Thyroid gland (tissue), 4 donors: ENCODE results near the gene TMEM94. TPM values are rescaled to one million over a fixed set of nuclear protein-coding genes. Genes with fewer than 3 reads are reported as not detected.

ENCODE experiments used
- DNase-seq, 2 donors: peaks; one replicate each; pipeline ENCODE4 v3.0.0-alpha.2; 2019
- H3K27ac ChIP-seq, 3 donors: fragments of 200-600 bp; sonication (generic); 1 replicate in 2 of 3; 2 replicates in 1 of 3; pipeline ENCODE4 v1.5.1; 2016 to 2019; ENCODE audit warnings: mild to moderate bottlenecking in 1 of 3, moderate library complexity in 1 of 3
- H3K27me3 ChIP-seq: fragments of 200-600 bp; sonication (generic); one replicate; pipeline ENCODE4 v1.5.1; 2019
- H3K36me3 ChIP-seq, 2 donors: fragments of 200-600 bp; sonication (generic); one replicate each; pipeline ENCODE4 v1.5.1; 2016 to 2019
- H3K4me1 ChIP-seq, 2 donors: fragments of 200-600 bp; sonication (generic); one replicate each; pipeline ENCODE4 v1.5.1; 2017 to 2019
- H3K4me3 ChIP-seq, 3 donors: fragments of 200-600 bp; sonication (generic); replicated peaks in 1 of 3; 1 replicate in 2 of 3; 2 replicates in 1 of 3; pipeline ENCODE4 v1.5.1; 2016; ENCODE audit warnings: mild to moderate bottlenecking in 1 of 3
- H3K9me3 ChIP-seq: fragments of 200-600 bp; sonication (generic); one replicate; pipeline ENCODE4 v1.5.1; 2017
- POLR2A ChIP-seq, 2 donors: fragments of 450-650 bp; IDR thresholded peaks; one replicate each; pipeline ENCODE4 v1.6.1; 2017; ENCODE audit warnings: antibody characterized with exemption in 2 of 2, mild to moderate bottlenecking in 2 of 2, moderate library complexity in 1 of 2
- WGBS, 2 donors: methylation state at CpG; one replicate each; pipeline ENCODE4 v1.1.5; 2017; 5-methylcytosine and 5-hydroxymethylcytosine counted together
- intact Hi-C: fragments of 100-400 bp; cut with DNase I; formaldehyde crosslinking; loops from one replicate; pipeline ENCODE4 v1.15.1; 2023
- microRNA-seq: library from miRNA; unstranded; fragments of <30 nt; microRNA quantifications from one replicate; pipeline ENCODE4, GENCODE V29; 2016
- small RNA-seq: library from RNA; depleted of rRNA; stranded (forward); fragments of <200 nt; gene quantifications from one replicate; pipeline ENCODE3, GENCODE V24; 2016
- total RNA-seq, 4 donors: library from RNA; depleted of rRNA; stranded (reverse); fragments of >200 nt; gene quantifications; one replicate each; pipeline ENCODE4 v1.2.3, GENCODE V29; 2016
- TF ChIP-seq, protein P1 (sequence below), 6 experiments: fragments of 200-600 bp in 3 of 6; fragments of 450-650 bp in 3 of 6; sonication (generic) in 3 of 6; IDR thresholded peaks; one replicate each; pipeline ENCODE4 v1.5.1; 2016 to 2019; ENCODE audit warnings: antibody characterized with exemption in 6 of 6, mild to moderate bottlenecking in 2 of 6, inconsistent platforms in 1 of 6, moderate library complexity in 1 of 6

TMEM94 gene
- total RNA-seq, 4 donors from 2014 or later, result 52.1 to 116 (median 92.7) TPM

- H3K4me3 ChIP-seq, result no peak overlapping the region
- WGBS, 2 donors, result 94% methylated on average over 13 of the region's 13 CpGs
- intact Hi-C loops, result no loop called here
- no peaks in the 10 kb centered on the region for H3K36me3 ChIP-seq
- no peaks in the 10 kb centered on the region for H3K9me3 ChIP-seq
- no peak overlapping the region for H3K27ac ChIP-seq
- no peak for DNase-seq
- peaks cover 15 to 17% of the 10 kb centered on the region in 2 donors for H3K4me1 ChIP-seq
- no peaks in the 10 kb centered on the region for H3K27me3 ChIP-seq
- TF ChIP-seq, protein P1, sequence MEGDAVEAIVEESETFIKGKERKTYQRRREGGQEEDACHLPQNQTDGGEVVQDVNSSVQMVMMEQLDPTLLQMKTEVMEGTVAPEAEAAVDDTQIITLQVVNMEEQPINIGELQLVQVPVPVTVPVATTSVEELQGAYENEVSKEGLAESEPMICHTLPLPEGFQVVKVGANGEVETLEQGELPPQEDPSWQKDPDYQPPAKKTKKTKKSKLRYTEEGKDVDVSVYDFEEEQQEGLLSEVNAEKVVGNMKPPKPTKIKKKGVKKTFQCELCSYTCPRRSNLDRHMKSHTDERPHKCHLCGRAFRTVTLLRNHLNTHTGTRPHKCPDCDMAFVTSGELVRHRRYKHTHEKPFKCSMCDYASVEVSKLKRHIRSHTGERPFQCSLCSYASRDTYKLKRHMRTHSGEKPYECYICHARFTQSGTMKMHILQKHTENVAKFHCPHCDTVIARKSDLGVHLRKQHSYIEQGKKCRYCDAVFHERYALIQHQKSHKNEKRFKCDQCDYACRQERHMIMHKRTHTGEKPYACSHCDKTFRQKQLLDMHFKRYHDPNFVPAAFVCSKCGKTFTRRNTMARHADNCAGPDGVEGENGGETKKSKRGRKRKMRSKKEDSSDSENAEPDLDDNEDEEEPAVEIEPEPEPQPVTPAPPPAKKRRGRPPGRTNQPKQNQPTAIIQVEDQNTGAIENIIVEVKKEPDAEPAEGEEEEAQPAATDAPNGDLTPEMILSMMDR (IDR thresholded peaks at IDR 0.05), result no peak
- no peak for TF ChIP-seq POLR2A (IDR thresholded peaks at IDR 0.05)
These were observed 89.7 kb downstream of the TMEM94 start for GRCh38 chr17:75546181-75546580.

- intact Hi-C loops, result no loop called here
These were observed 90.7 kb downstream of the TMEM94 start for GRCh38 chr17:75547091-75547490.

GRCh38 chr17:75548813-75549212, 92.4 kb downstream of the TMEM94 start:
- 68 to 75% methylated on average over 5 of the region's 5 CpGs for WGBS, 2 donors
- intact Hi-C loops, result no loop called here
- peak overlapping the region; percentile 95 to 99 (median 95) for H3K27ac ChIP-seq
- no peak for DNase-seq
- no peaks in the 10 kb centered on the region for H3K36me3 ChIP-seq
- H3K9me3 ChIP-seq, result no peaks in the 10 kb centered on the region
- peaks cover 15 to 17% of the 10 kb centered on the region in 2 donors for H3K4me1 ChIP-seq
- H3K4me3 ChIP-seq, result no peak overlapping the region
- TF ChIP-seq, protein P1 (IDR thresholded peaks at IDR 0.05), result no peak
- TF ChIP-seq POLR2A (IDR thresholded peaks at IDR 0.05), result no peak
- no peaks in the 10 kb centered on the region for H3K27me3 ChIP-seq

More at GRCh38 chr17:75547091-75547490, 90.7 kb downstream of the TMEM94 start:
- TF ChIP-seq, protein P1 (IDR thresholded peaks at IDR 0.05), result no peak
- TF ChIP-seq POLR2A (IDR thresholded peaks at IDR 0.05), result no peak
- WGBS, 2 donors, result 88 to 95% methylated on average over 7 to 9 of the region's 9 CpGs
- H3K36me3 ChIP-seq, result no peaks in the 10 kb centered on the region
- no peaks in the 10 kb centered on the region for H3K27me3 ChIP-seq
- H3K27ac ChIP-seq, result no peak overlapping the region
- no peak for DNase-seq
- H3K9me3 ChIP-seq, result no peaks in the 10 kb centered on the region
- H3K4me1 ChIP-seq, result peaks cover 15 to 17% of the 10 kb centered on the region in 2 donors
- H3K4me3 ChIP-seq, result no peak overlapping the region

Small RNA genes within 50 kb of the gene (microRNA-seq; reads per million reads assigned to microRNA genes)
- not detected for gene MIR6785

Small RNA genes within 50 kb of the gene (small RNA-seq; reads per million reads assigned to genes)
- gene RF00019, result not detected
- gene RNU6-938P, result not detected

Other genes starting within 250 kb of the TMEM94 start
- gene GGA3, start 195.0 kb upstream of the TMEM94 start, total RNA-seq, result 10 to 100 TPM; 22.5 to 38.4 (median 24.1) TPM
- gene MRPS7, start 194.8 kb upstream of the TMEM94 start, total RNA-seq, result 10 to 100 TPM; 29.9 to 59.4 (median 41.0) TPM
- 10 to 100 TPM; 17.7 to 31.1 (median 23.0) TPM for gene MIF4GD, start 185.4 kb upstream of the TMEM94 start, total RNA-seq
- gene SLC25A19, start 167.2 kb upstream of the TMEM94 start, total RNA-seq, result 10 to 100 TPM in 3 of 4 donors, 1 to 10 TPM in 1; 2.1 to 14.3 (median 12.7) TPM
- gene GRB2, start 51.0 kb upstream of the TMEM94 start, total RNA-seq, result 100 to 1,000 TPM in 2 of 4 donors, 10 to 100 TPM in 2; 65.8 to 101 (median 97.3) TPM
- 10 to 100 TPM; 15.0 to 87.2 (median 21.7) TPM for gene CASKIN2, start 58.9 kb downstream of the TMEM94 start, total RNA-seq
- gene TSEN54, start 59.9 kb downstream of the TMEM94 start, total RNA-seq, result 10 to 100 TPM; 11.6 to 46.6 (median 25.8) TPM
- 10 to 100 TPM; 35.6 to 73.5 (median 53.8) TPM for gene LLGL2, start 69.1 kb downstream of the TMEM94 start, total RNA-seq
- gene MYO15B, start 131.2 kb downstream of the TMEM94 start, total RNA-seq, result 100 to 1,000 TPM in 2 of 4 donors, 10 to 100 TPM in 2; 64.9 to 209 (median 120) TPM
- 10 to 100 TPM in 2 of 4 donors, 1 to 10 TPM in 2; 2.3 to 13.6 (median 7.9) TPM for gene SMIM5, start 176.8 kb downstream of the TMEM94 start, total RNA-seq
- 10 to 100 TPM; 41.9 to 91.8 (median 70.1) TPM for gene RECQL5, start 210.5 kb downstream of the TMEM94 start, total RNA-seq
- gene SAP30BP, start 210.7 kb downstream of the TMEM94 start, total RNA-seq, result 10 to 100 TPM; 52.5 to 83.6 (median 72.7) TPM